Measurements from ENCODE around the gene VWF.

- TF ChIP-seq EZH2 (IDR thresholded peaks at IDR 0.05; ENCODE audit: low read depth) (no peak), CTCF (conservative IDR thresholded peaks at IDR 0.05) (no peak)
Measured at GRCh38 chr12:6049992-6050391, 74.5 kb downstream of the VWF start.

Data from PC-9 (cell line).